ENCODE measurements around the gene CLIC3. TPM values are rescaled to one million over a fixed set of nuclear protein-coding genes. Genes with fewer than 3 reads are reported as not detected.
A peak's percentile ranks its signal among the peaks of the same experiment; 100 is the strongest.
"Not testable (repeated sequence)": the region's sequence is repeated elsewhere in the genome, so short reads cannot be mapped to it uniquely, and the experiment has no call there.

The CLIC3 gene
- total RNA-seq, 4 donors from 2014 or later: 1.2 to 120 (median 38.0) TPM

DNA sequence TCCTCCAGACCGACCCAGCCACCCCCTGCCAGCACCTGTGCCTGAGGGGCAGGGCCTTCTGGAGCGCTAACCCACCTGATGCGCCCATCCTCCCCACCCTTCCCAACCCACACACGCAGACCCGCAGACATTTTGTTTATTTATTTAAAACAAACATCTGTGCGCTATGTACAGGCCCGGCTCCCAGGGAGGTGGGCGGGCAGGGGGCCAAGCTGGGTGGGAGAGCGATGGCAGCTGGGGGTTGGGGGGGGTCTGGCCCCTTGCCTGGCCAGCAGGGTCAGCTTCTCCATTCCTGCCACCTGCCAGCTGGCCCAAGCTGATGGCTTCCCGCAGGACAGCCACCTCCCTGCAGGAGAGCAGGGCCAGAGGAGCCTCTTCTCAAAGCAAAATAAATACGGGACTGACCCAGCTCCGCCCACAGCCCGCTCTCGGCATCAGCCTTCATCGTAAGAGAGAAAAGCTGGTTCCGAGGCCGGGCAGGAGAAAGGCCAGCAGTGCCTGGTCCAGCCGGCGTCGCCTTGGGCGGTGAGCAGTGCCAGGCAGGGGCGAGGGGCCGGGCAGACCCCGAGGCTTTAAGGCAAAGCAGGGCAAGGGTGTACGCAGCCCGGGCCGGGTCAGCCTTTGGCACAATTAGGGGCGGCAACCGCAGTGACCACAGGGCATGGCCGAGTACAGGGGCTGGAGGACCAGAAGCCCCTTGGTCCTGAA, 10.9 kb upstream of the CLIC3 start:
- no peak for DNase-seq (ENCODE audit: low spot score in 2 of 2)
- Histone ChIP-seq H3K36me3 (peaks cover 0 to 59% (median 13%) of the 10 kb centered on the region in 3 donors), H3K9me3 (peaks cover 0 to 5% (median 0%) of the 10 kb centered on the region in 4 donors), H3K4me1 (peaks cover 0 to 27% (median 8%) of the 10 kb centered on the region in 4 donors), H3K27me3 (no peaks in the 10 kb centered on the region), H3K4me3 (no peak overlapping the region), H3K27ac (peak overlapping the region in 3 of 4 donors; percentile 0 to 71 (median 59))
- TF ChIP-seq POLR2A (IDR thresholded peaks at IDR 0.05) (no peak), EP300 (IDR thresholded peaks at IDR 0.05) (no peak)
- TF ChIP-seq, protein P1, sequence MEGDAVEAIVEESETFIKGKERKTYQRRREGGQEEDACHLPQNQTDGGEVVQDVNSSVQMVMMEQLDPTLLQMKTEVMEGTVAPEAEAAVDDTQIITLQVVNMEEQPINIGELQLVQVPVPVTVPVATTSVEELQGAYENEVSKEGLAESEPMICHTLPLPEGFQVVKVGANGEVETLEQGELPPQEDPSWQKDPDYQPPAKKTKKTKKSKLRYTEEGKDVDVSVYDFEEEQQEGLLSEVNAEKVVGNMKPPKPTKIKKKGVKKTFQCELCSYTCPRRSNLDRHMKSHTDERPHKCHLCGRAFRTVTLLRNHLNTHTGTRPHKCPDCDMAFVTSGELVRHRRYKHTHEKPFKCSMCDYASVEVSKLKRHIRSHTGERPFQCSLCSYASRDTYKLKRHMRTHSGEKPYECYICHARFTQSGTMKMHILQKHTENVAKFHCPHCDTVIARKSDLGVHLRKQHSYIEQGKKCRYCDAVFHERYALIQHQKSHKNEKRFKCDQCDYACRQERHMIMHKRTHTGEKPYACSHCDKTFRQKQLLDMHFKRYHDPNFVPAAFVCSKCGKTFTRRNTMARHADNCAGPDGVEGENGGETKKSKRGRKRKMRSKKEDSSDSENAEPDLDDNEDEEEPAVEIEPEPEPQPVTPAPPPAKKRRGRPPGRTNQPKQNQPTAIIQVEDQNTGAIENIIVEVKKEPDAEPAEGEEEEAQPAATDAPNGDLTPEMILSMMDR (IDR thresholded peaks at IDR 0.05): no peak
- WGBS, 2 donors: 46 to 59% methylated on average over 25 to 27 of the region's 30 CpGs

DNA sequence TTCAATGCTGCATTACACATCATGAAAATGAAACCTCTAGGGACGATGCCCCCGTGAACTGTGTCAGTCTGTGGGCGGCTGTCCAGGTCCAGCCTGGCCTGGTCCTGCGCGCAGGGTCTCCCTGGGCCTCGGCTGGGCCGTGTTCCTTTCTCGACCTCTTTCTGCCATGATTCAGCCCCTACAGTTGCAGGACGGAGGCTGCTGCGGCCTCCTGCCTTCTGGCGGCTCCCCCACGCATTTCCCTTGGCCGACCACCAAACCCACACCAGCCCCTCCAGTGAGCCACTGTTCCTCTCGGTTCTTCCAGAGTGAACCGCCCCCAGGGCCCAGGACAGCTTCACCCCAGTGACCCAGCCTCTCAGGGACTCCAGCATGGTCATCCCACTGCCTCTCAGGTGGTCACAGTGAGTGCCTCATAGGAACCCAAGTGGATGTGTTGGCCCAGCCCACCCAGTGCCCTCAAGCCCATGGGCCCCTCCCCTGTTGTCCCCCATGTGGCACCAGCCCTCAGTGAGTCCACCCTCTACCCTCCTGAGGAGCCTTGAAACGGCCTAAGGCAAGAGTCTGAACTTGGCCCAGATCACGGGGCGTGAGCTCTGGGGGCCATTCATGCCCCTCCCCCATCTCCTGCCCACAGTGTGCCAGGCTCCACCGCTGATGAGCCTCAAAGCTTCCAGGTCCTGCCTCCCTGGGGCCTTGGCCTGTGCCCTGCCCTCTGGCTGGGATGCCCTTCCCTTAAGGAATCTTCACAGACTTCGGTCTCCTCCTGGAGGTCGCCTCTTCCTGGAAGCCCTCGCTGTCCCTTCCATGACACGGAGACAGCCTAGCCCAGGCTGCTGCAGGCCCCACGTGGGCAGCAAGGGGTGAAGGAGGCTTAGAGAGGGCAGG, 10.0 kb upstream of the CLIC3 start:
- Histone ChIP-seq H3K9me3 (peaks cover 0 to 5% (median 0%) of the 10 kb centered on the region in 4 donors), H3K36me3 (peaks cover 0 to 50% (median 5%) of the 10 kb centered on the region in 3 donors), H3K27ac (peak overlapping the region in 3 of 4 donors; percentile 12 to 71 (median 43)), H3K4me3 (no peak overlapping the region), H3K27me3 (no peaks in the 10 kb centered on the region), H3K4me1 (peaks cover 0 to 27% (median 8%) of the 10 kb centered on the region in 4 donors)
- no peak for DNase-seq (ENCODE audit: low spot score in 2 of 2)
- TF ChIP-seq POLR2A (IDR thresholded peaks at IDR 0.05) (no peak), EP300 (IDR thresholded peaks at IDR 0.05) (peak in 1 of 2 donors; percentile 10)
- WGBS, 2 donors: 38 to 43% methylated on average over 21 of the region's 24 CpGs

DNA sequence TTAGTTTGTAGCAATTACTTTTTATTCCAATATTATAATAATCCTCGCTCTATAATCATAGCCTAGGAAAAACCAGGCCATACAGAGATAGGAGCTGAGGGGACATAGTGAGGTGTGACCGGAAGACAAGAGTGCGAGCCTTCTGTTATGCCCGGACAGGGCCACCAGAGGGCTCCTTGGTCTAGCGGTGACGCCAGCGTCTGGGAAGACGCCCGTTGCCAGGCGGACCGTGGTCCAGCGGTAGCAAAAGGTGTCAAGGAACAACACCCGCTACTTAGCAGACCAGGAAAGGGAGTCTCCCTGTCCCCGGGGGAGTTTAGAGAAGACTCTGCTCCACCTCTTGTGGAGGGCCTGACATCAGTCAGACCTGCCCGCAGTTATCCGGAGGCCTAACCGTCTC, 7.9 kb upstream of the CLIC3 start:
- H3K4me1 ChIP-seq: peaks cover 0 to 40% (median 15%) of the 10 kb centered on the region in 4 donors
- 41 to 44% methylated on average over 17 of the region's 17 CpGs for WGBS, 2 donors
- not testable (repeated sequence) for H3K27me3 ChIP-seq; H3K9me3 ChIP-seq; H3K27ac ChIP-seq; H3K4me3 ChIP-seq; DNase-seq (ENCODE audit: low spot score in 2 of 2)
- peaks cover 0 to 29% (median 0%) of the 10 kb centered on the region in 3 donors for H3K36me3 ChIP-seq
- TF ChIP-seq, protein P1 (IDR thresholded peaks at IDR 0.05): peak; percentile 38 to 67 (median 50)

DNA sequence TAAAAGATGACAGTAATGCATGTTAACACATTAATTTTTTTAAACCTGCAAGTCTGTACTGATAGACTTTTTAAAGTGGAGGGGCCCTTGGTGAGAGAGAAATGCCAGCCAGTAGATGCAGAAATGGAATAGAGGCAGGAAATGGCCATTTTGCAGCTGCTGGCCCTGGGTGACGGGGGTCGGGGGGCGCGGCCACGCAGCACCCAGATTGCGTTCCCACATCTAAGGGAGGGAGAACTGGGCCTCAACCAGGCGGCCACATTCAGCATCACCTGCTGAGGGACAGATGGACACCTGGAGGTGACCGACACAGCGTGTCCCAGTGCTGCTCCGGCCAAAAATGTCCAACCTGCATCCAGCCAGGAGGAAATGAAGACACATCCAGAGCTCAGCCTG, 6.3 kb upstream of the CLIC3 start:
- no peak for TF ChIP-seq EP300 (IDR thresholded peaks at IDR 0.05)
- TF ChIP-seq, protein P1 (IDR thresholded peaks at IDR 0.05): no peak
- TF ChIP-seq POLR2A (IDR thresholded peaks at IDR 0.05): no peak
- 87 to 88% methylated on average over 10 of the region's 10 CpGs for WGBS, 2 donors
- H3K4me3 ChIP-seq: no peak overlapping the region

DNA sequence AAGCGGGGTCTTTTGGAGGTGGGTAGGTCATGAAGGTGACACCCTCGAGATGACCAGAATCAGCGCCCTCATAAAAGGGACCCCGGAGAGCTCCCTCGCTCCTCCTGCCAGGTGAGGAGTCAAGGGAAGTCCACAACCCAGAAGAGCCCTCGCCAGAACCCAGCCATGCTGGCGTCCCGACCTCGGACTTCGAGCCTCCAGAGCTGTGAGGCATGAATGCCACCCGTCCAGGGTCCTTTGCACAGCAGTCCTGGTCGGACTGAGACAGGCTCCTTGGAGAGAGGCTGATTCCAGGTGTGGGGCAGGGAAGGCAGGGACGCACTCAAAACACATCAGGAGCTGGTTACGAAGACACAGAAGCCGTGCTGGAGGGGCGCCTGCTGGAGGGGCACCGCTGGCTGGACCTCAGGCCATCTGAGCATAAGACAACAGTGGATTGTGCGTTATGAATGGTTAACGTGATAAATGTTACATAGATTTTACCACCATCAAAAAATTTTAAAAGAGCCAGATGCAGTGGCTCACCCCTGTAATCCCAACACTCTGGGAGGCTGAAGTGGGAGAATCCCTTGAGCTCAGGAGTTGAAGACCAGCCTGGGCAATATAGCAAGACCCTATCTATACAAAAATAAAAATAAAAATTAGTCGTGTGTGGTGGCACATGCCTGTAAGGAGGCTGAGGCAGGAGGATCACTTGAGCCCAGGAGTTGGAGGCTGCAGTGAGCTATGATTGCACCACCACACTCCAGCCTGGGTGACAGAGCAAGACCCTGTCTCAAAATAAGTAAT, 5.7 kb upstream of the CLIC3 start:
- Histone ChIP-seq H3K4me1 (peaks cover 0 to 39% (median 24%) of the 10 kb centered on the region in 4 donors), H3K36me3 (peaks cover 0 to 7% (median 0%) of the 10 kb centered on the region in 3 donors), H3K4me3 (no peak overlapping the region), H3K9me3 (peaks cover 0 to 5% (median 0%) of the 10 kb centered on the region in 4 donors), H3K27ac (no peak overlapping the region), H3K27me3 (no peaks in the 10 kb centered on the region)
- DNase-seq (ENCODE audit: low spot score in 2 of 2): no peak
- no peak for TF ChIP-seq EP300 (IDR thresholded peaks at IDR 0.05)
- TF ChIP-seq POLR2A (IDR thresholded peaks at IDR 0.05): no peak
- TF ChIP-seq, protein P1 (IDR thresholded peaks at IDR 0.05): no peak
- 88 to 91% methylated on average over 20 of the region's 20 CpGs for WGBS, 2 donors

More for the DNA sequence above, 6.3 kb upstream of the CLIC3 start:
- H3K36me3 ChIP-seq: peaks cover 0 to 13% (median 0%) of the 10 kb centered on the region in 3 donors
- no peak overlapping the region for H3K27ac ChIP-seq
- H3K9me3 ChIP-seq: peaks cover 0 to 5% (median 0%) of the 10 kb centered on the region in 4 donors
- no peak for DNase-seq (ENCODE audit: low spot score in 2 of 2)
- no peaks in the 10 kb centered on the region for H3K27me3 ChIP-seq
- H3K4me1 ChIP-seq: peaks cover 0 to 39% (median 19%) of the 10 kb centered on the region in 4 donors
